KBM-7 (cell line): ENCODE measurements around the gene TP53I13.

Experiments
- DNase-seq: peaks from one replicate; pipeline ENCODE4 v3.0.0-alpha.2; 2015
- in situ Hi-C: fragments of 300-500 bp; cut with MboI; formaldehyde crosslinking; loops from 2 replicates; pipeline ENCODE4 v1.14.3; 2020; ENCODE audit warnings: low sequenced_read_pairs, low pct_unique_long_range_greater_than_20kb, mixed read lengths

Gene TP53I13

GRCh38 chr17:29619251-29619650 lies 50.8 kb downstream of the TP53I13 start:
- peak; percentile 70 for DNase-seq
- in situ Hi-C loops: loop anchor here (25.0 kb wide), 1 partner anchor 468 kb away; no protein-coding TSS in a partner anchor

- no peak for DNase-seq
- in situ Hi-C loops: loop anchor here (25.0 kb wide), 1 partner anchor 467 kb away; no protein-coding TSS in a partner anchor
Measured at GRCh38 chr17:29620271-29620670, 51.8 kb downstream of the TP53I13 start.

GRCh38 chr17:29620779-29621500 lies 52.4 kb downstream of the TP53I13 start:
- DNase-seq: no peak
- in situ Hi-C loops: loop anchor here (25.0 kb wide), 1 partner anchor 466 kb away; no protein-coding TSS in a partner anchor

GRCh38 chr17:29621751-29622194 lies 53.3 kb downstream of the TP53I13 start:
- no peak for DNase-seq
- in situ Hi-C loops: loop anchor here (25.0 kb wide), 1 partner anchor 466 kb away; no protein-coding TSS in a partner anchor
